ENCODE results near the gene MVB12B.
"Not testable (repeated sequence)": the region's sequence is repeated elsewhere in the genome, so short reads cannot be mapped to it uniquely, and the experiment has no call there.

MVB12B gene

DNA sequence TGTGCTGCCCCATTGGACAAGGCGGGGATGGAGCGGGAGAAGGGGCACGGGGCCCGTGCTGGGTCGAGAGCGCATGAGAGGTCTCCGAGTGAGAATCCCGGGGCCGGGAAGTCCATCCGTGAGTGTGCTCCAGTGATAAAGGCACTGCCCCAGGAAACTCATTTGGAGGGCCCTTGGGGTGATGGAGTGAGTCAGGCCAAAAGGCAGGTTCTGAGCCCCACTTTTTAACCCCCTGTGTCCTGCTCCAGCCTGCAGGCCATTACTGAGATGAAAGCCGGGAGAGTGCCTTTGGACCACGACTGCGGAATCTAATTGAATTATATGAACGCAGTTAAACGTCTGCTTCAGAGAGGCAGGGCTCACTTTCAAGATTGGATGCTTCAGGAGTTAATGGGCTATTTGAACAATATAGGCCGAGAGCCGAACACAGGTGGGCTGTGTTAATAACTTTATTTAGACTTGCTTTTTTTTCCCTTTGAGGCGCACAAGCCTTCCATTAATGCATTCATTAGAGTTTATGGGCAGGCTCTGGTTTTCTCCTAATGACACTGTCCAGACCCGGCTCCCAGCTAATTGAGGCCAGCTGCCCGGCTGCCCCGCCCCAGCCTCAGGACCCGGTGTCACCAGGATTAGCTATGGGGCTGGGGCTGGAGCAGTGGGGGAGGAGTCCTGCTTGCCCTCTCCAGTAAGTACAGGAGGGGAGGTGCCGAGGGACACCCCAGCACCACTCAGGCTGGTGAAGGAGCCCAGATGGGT lies 208.0 kb downstream of the MVB12B start:
- Histone ChIP-seq H3K9ac (ENCODE audit: low read length) (no peak overlapping the region), H4K20me1 (ENCODE audit: insufficient read depth, low read length) (peaks cover 22% of the 10 kb centered on the region; the same call in 1 of the 2 replicates), H3K27ac (ENCODE audit: low read length) (no peak overlapping the region), H3K79me2 (ENCODE audit: low read length) (no peaks in the 10 kb centered on the region), H3K9me3 (ENCODE audit: insufficient read depth, low read length) (no peaks in the 10 kb centered on the region), H3K4me2 (ENCODE audit: low read length) (no peak overlapping the region), H2AFZ (ENCODE audit: low read depth, low read length) (no peak overlapping the region), H3K4me1 (ENCODE audit: low read length) (peaks cover 14% of the 10 kb centered on the region), H3K27me3 (ENCODE audit: low read depth, low read length) (peaks cover 86% of the 10 kb centered on the region), H3K36me3 (replicated peaks; ENCODE audit: low read depth, low read length) (no peaks in the 10 kb centered on the region), H3K4me3 (ENCODE audit: low read length) (no peak overlapping the region)
- no peak for TF ChIP-seq EZH2phosphoT487 (IDR thresholded peaks at IDR 0.05; ENCODE audit: low read depth)
- TF ChIP-seq, protein P1, sequence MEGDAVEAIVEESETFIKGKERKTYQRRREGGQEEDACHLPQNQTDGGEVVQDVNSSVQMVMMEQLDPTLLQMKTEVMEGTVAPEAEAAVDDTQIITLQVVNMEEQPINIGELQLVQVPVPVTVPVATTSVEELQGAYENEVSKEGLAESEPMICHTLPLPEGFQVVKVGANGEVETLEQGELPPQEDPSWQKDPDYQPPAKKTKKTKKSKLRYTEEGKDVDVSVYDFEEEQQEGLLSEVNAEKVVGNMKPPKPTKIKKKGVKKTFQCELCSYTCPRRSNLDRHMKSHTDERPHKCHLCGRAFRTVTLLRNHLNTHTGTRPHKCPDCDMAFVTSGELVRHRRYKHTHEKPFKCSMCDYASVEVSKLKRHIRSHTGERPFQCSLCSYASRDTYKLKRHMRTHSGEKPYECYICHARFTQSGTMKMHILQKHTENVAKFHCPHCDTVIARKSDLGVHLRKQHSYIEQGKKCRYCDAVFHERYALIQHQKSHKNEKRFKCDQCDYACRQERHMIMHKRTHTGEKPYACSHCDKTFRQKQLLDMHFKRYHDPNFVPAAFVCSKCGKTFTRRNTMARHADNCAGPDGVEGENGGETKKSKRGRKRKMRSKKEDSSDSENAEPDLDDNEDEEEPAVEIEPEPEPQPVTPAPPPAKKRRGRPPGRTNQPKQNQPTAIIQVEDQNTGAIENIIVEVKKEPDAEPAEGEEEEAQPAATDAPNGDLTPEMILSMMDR (IDR thresholded peaks at IDR 0.05; ENCODE audit: low read depth, low read length): no peak

DNA sequence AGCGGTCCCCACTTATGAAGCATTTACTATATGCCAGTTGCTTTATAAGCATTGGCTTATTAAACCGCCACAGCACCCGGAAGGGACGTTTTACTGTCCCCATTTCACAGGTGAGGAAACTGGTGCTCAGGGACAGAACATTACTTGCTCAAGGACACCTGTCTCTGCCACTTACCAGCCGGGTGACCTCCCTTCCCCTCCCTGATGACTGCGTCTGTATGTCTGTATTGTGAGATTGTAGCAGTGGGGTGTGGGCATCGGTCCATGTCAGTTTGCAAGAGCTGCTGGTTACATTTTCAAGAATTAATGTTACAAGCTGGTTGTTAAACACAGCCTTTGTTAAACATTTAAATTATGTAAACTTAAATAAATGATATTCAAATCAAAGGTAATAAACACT lies 209.5 kb downstream of the MVB12B start:
- peaks cover 14% of the 10 kb centered on the region for H3K4me1 ChIP-seq (ENCODE audit: low read length)
- no peak overlapping the region for H3K9ac ChIP-seq (ENCODE audit: low read length)
- no peak overlapping the region for H2AFZ ChIP-seq (ENCODE audit: low read depth, low read length)
- no peaks in the 10 kb centered on the region for H3K36me3 ChIP-seq (replicated peaks; ENCODE audit: low read depth, low read length)
- H3K4me3 ChIP-seq (ENCODE audit: low read length): no peak overlapping the region
- peaks cover 22% of the 10 kb centered on the region; the same call in 1 of the 2 replicates for H4K20me1 ChIP-seq (ENCODE audit: insufficient read depth, low read length)
- H3K79me2 ChIP-seq (ENCODE audit: low read length): no peaks in the 10 kb centered on the region
- no peaks in the 10 kb centered on the region for H3K9me3 ChIP-seq (ENCODE audit: insufficient read depth, low read length)
- H3K4me2 ChIP-seq (ENCODE audit: low read length): no peak overlapping the region
- H3K27ac ChIP-seq (ENCODE audit: low read length): no peak overlapping the region
- no peak for TF ChIP-seq EZH2phosphoT487 (IDR thresholded peaks at IDR 0.05; ENCODE audit: low read depth)
- TF ChIP-seq, protein P1 (IDR thresholded peaks at IDR 0.05; ENCODE audit: low read depth, low read length): no peak
- peaks cover 74% of the 10 kb centered on the region for H3K27me3 ChIP-seq (ENCODE audit: low read depth, low read length)

GRCh38 chr9:126536841-126537465 lies 210.3 kb downstream of the MVB12B start:
- Histone ChIP-seq H3K36me3 (replicated peaks; ENCODE audit: low read depth, low read length) (no peaks in the 10 kb centered on the region), H3K27ac (ENCODE audit: low read length) (no peak overlapping the region), H3K4me3 (ENCODE audit: low read length) (no peak overlapping the region), H3K4me1 (ENCODE audit: low read length) (peaks cover 14% of the 10 kb centered on the region), H3K9ac (ENCODE audit: low read length) (no peak overlapping the region), H4K20me1 (ENCODE audit: insufficient read depth, low read length) (peaks cover 19% of the 10 kb centered on the region; the same call in 1 of the 2 replicates), H3K27me3 (ENCODE audit: low read depth, low read length) (peaks cover 66% of the 10 kb centered on the region), H3K79me2 (ENCODE audit: low read length) (no peaks in the 10 kb centered on the region), H2AFZ (ENCODE audit: low read depth, low read length) (no peak overlapping the region), H3K9me3 (ENCODE audit: insufficient read depth, low read length) (no peaks in the 10 kb centered on the region), H3K4me2 (ENCODE audit: low read length) (no peak overlapping the region)
- TF ChIP-seq, protein P1 (IDR thresholded peaks at IDR 0.05; ENCODE audit: low read depth, low read length): no peak
- TF ChIP-seq EZH2phosphoT487 (IDR thresholded peaks at IDR 0.05; ENCODE audit: low read depth): no peak

DNA sequence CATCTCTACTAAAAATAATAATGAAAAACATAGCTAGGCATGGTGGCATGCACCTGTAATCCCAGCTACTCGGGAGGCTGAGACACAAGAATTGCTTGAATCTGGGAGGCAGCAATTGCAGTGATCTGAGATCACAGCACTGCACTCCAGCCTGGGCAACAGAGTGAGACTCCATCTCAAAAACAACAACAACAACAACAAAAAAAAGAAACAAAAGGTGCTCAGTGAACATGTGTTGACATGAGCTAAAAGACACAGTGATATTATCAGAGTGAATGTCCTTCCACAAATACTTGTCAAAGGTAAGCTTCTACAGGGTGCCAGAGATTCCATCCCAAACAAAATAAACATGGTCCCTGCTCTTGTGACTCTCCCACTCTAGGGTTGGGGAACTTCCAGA lies 211.9 kb downstream of the MVB12B start:
- peaks cover 6% of the 10 kb centered on the region for H3K4me1 ChIP-seq (ENCODE audit: low read length)

GRCh38 chr9:126540398-126540797 lies 213.8 kb downstream of the MVB12B start:
- not testable (repeated sequence) for H3K27ac ChIP-seq (ENCODE audit: low read length); H3K79me2 ChIP-seq (ENCODE audit: low read length); H3K4me1 ChIP-seq (ENCODE audit: low read length); H3K4me3 ChIP-seq (ENCODE audit: low read length); H2AFZ ChIP-seq (ENCODE audit: low read depth, low read length); H4K20me1 ChIP-seq (ENCODE audit: insufficient read depth, low read length); H3K4me2 ChIP-seq (ENCODE audit: low read length); H3K9ac ChIP-seq (ENCODE audit: low read length); H3K9me3 ChIP-seq (ENCODE audit: insufficient read depth, low read length); H3K36me3 ChIP-seq (replicated peaks; ENCODE audit: low read depth, low read length)
- peaks cover 38% of the 10 kb centered on the region for H3K27me3 ChIP-seq (ENCODE audit: low read depth, low read length)

More for the DNA sequence above, 211.9 kb downstream of the MVB12B start:
- Histone ChIP-seq H3K27ac (ENCODE audit: low read length) (no peak overlapping the region), H3K9ac (ENCODE audit: low read length) (no peak overlapping the region), H3K9me3 (ENCODE audit: insufficient read depth, low read length) (no peaks in the 10 kb centered on the region), H2AFZ (ENCODE audit: low read depth, low read length) (no peak overlapping the region), H4K20me1 (ENCODE audit: insufficient read depth, low read length) (peaks cover 6% of the 10 kb centered on the region; the same call in 1 of the 2 replicates), H3K36me3 (replicated peaks; ENCODE audit: low read depth, low read length) (no peaks in the 10 kb centered on the region), H3K4me3 (ENCODE audit: low read length) (no peak overlapping the region), H3K79me2 (ENCODE audit: low read length) (no peaks in the 10 kb centered on the region), H3K27me3 (ENCODE audit: low read depth, low read length) (peaks cover 52% of the 10 kb centered on the region), H3K4me2 (ENCODE audit: low read length) (no peak overlapping the region)
- TF ChIP-seq, protein P1 (IDR thresholded peaks at IDR 0.05; ENCODE audit: low read depth, low read length): no peak
- TF ChIP-seq EZH2phosphoT487 (IDR thresholded peaks at IDR 0.05; ENCODE audit: low read depth): no peak

Data from OCI-LY3 (cell line).